ENCODE results near the gene MLANA. TPM values are rescaled to one million over a fixed set of nuclear protein-coding genes. Genes with fewer than 3 reads are reported as not detected.

The MLANA gene
- 0.04 TPM in 1 of 2 replicates, not detected in the other for total RNA-seq (2014; rRNA removed; shearing (Covaris generic))

- H3K27me3 ChIP-seq = no peaks in the 10 kb centered on the region
- H3K4me1 ChIP-seq = peaks cover 6% of the 10 kb centered on the region
Measured at GRCh38 chr9:5890641-5891040, at the start of gene MLANA. Gene MLANA (plus strand): TSS chr9:5890889. CDS start chr9:5892475, 1,586 bp downstream.

GRCh38 chr9:5841771-5842573 is 48.7 kb upstream of the MLANA start:
- Histone ChIP-seq H3K4me1 (peaks cover 27% of the 10 kb centered on the region), H3K27me3 (no peaks in the 10 kb centered on the region), H3K36me3 (no peaks in the 10 kb centered on the region), H3K9me3 (replicated peaks) (no peaks in the 10 kb centered on the region), H3K4me3 (no peak overlapping the region), H3K27ac (no peak overlapping the region)
- DNase-seq = peak; percentile 13 to 30

More at GRCh38 chr9:5890641-5891040, at the start of gene MLANA:
- H3K27ac ChIP-seq = no peak within 1 kb of the TSS
- no peak for DNase-seq
- H3K36me3 ChIP-seq = no peaks in the 10 kb centered on the region
- H3K4me3 ChIP-seq = no peak within 1 kb of the TSS
- H3K9me3 ChIP-seq (replicated peaks) = no peaks in the 10 kb centered on the region

- DNase-seq = no peak
- H3K4me1 ChIP-seq = peaks cover 27% of the 10 kb centered on the region
- H3K9me3 ChIP-seq (replicated peaks) = no peaks in the 10 kb centered on the region
- no peaks in the 10 kb centered on the region for H3K36me3 ChIP-seq
- peak overlapping the region; percentile 36 for H3K4me3 ChIP-seq
- peak overlapping the region; percentile 60; the same call in 1 of the 2 replicates for H3K27ac ChIP-seq
- no peaks in the 10 kb centered on the region for H3K27me3 ChIP-seq
Measured at GRCh38 chr9:5842929-5843793, 47.5 kb upstream of the MLANA start.

- Histone ChIP-seq H3K9me3 (replicated peaks) (no peaks in the 10 kb centered on the region), H3K27ac (peak overlapping the region; percentile 60), H3K27me3 (no peaks in the 10 kb centered on the region), H3K4me3 (peak overlapping the region; percentile 36), H3K36me3 (no peaks in the 10 kb centered on the region), H3K4me1 (peaks cover 26% of the 10 kb centered on the region)
- peak; percentile 74 to 87 for DNase-seq
Measured at GRCh38 chr9:5843794-5844471, 46.8 kb upstream of the MLANA start.

- Histone ChIP-seq H3K9me3 (replicated peaks) (no peaks in the 10 kb centered on the region), H3K4me3 (no peak overlapping the region), H3K4me1 (peaks cover 16% of the 10 kb centered on the region), H3K36me3 (no peaks in the 10 kb centered on the region), H3K27me3 (no peaks in the 10 kb centered on the region), H3K27ac (no peak overlapping the region)
- peak in 1 of 2 experiments; percentile 8 for DNase-seq
Measured at GRCh38 chr9:5845157-5845531, 45.5 kb upstream of the MLANA start.

- Histone ChIP-seq H3K36me3 (no peaks in the 10 kb centered on the region), H3K9me3 (replicated peaks) (no peaks in the 10 kb centered on the region), H3K4me1 (peaks cover 16% of the 10 kb centered on the region), H3K27me3 (no peaks in the 10 kb centered on the region), H3K4me3 (no peak overlapping the region), H3K27ac (no peak overlapping the region)
- DNase-seq = no peak
Measured at GRCh38 chr9:5846096-5846495, 44.6 kb upstream of the MLANA start.

GRCh38 chr9:5846501-5846921 is 44.2 kb upstream of the MLANA start:
- Histone ChIP-seq H3K4me3 (no peak overlapping the region), H3K36me3 (no peaks in the 10 kb centered on the region), H3K27me3 (no peaks in the 10 kb centered on the region), H3K9me3 (replicated peaks) (no peaks in the 10 kb centered on the region), H3K4me1 (peaks cover 16% of the 10 kb centered on the region), H3K27ac (no peak overlapping the region)
- DNase-seq = no peak

GRCh38 chr9:5848372-5848882 is 42.3 kb upstream of the MLANA start:
- Histone ChIP-seq H3K27ac (no peak overlapping the region), H3K36me3 (no peaks in the 10 kb centered on the region), H3K4me1 (peaks cover 8% of the 10 kb centered on the region; the same call in 1 of the 2 replicates), H3K27me3 (no peaks in the 10 kb centered on the region), H3K9me3 (replicated peaks) (no peaks in the 10 kb centered on the region), H3K4me3 (no peak overlapping the region)
- no peak for DNase-seq

- Histone ChIP-seq H3K4me3 (no peak overlapping the region), H3K36me3 (no peaks in the 10 kb centered on the region), H3K27me3 (no peaks in the 10 kb centered on the region), H3K9me3 (replicated peaks) (no peaks in the 10 kb centered on the region), H3K4me1 (no peaks in the 10 kb centered on the region; the same call in 1 of the 2 replicates), H3K27ac (no peak overlapping the region)
- no peak for DNase-seq
Measured at GRCh38 chr9:5850724-5851122, 40.0 kb upstream of the MLANA start.

GRCh38 chr9:5851445-5851844 is 39.2 kb upstream of the MLANA start:
- DNase-seq = no peak
- Histone ChIP-seq H3K36me3 (no peaks in the 10 kb centered on the region), H3K9me3 (replicated peaks) (no peaks in the 10 kb centered on the region), H3K4me1 (no peaks in the 10 kb centered on the region; the same call in 1 of the 2 replicates), H3K4me3 (no peak overlapping the region), H3K27me3 (no peaks in the 10 kb centered on the region), H3K27ac (no peak overlapping the region)

GRCh38 chr9:5852987-5853386 is 37.7 kb upstream of the MLANA start:
- no peaks in the 10 kb centered on the region for H3K9me3 ChIP-seq (replicated peaks)
- H3K4me1 ChIP-seq = no peaks in the 10 kb centered on the region; the same call in 1 of the 2 replicates
- no peak overlapping the region for H3K27ac ChIP-seq
- H3K36me3 ChIP-seq = no peaks in the 10 kb centered on the region
- no peak overlapping the region for H3K4me3 ChIP-seq
- DNase-seq = no peak
- no peaks in the 10 kb centered on the region for H3K27me3 ChIP-seq

GRCh38 chr9:5853617-5854016 is 37.1 kb upstream of the MLANA start:
- H3K4me1 ChIP-seq = no peaks in the 10 kb centered on the region; the same call in 1 of the 2 replicates
- no peaks in the 10 kb centered on the region for H3K9me3 ChIP-seq (replicated peaks)
- H3K36me3 ChIP-seq = no peaks in the 10 kb centered on the region
- H3K27me3 ChIP-seq = no peaks in the 10 kb centered on the region
- no peak for DNase-seq
- H3K4me3 ChIP-seq = no peak overlapping the region
- H3K27ac ChIP-seq = no peak overlapping the region

GRCh38 chr9:5854063-5854790 is 36.5 kb upstream of the MLANA start:
- H3K4me3 ChIP-seq = no peak overlapping the region
- no peak overlapping the region for H3K27ac ChIP-seq
- no peaks in the 10 kb centered on the region for H3K27me3 ChIP-seq
- no peaks in the 10 kb centered on the region for H3K36me3 ChIP-seq
- no peaks in the 10 kb centered on the region; the same call in 1 of the 2 replicates for H3K4me1 ChIP-seq
- no peaks in the 10 kb centered on the region for H3K9me3 ChIP-seq (replicated peaks)
- DNase-seq = no peak

GRCh38 chr9:5857928-5858327 is 32.8 kb upstream of the MLANA start:
- no peaks in the 10 kb centered on the region for H3K4me1 ChIP-seq
- no peak overlapping the region for H3K27ac ChIP-seq
- no peaks in the 10 kb centered on the region for H3K36me3 ChIP-seq
- DNase-seq = no peak
- no peaks in the 10 kb centered on the region for H3K27me3 ChIP-seq
- H3K9me3 ChIP-seq (replicated peaks) = no peaks in the 10 kb centered on the region
- H3K4me3 ChIP-seq = no peak overlapping the region

Data from SJCRH30 (cell line).